ENCODE measurements around the gene MIR17HG. TPM values are rescaled to one million over a fixed set of nuclear protein-coding genes. Genes with fewer than 3 reads are reported as not detected.

MIR17HG gene
- polyA plus RNA-seq, 1 donor from 2014 or later = 0.79 TPM

- no peak overlapping the region for H3K4me2 ChIP-seq (ENCODE audit: low read length)
- H4K20me1 ChIP-seq (ENCODE audit: insufficient read depth) = no peaks in the 10 kb centered on the region
- peaks cover 14% of the 10 kb centered on the region for H3K79me2 ChIP-seq (replicated peaks; ENCODE audit: insufficient read depth, low read length)
- no peaks in the 10 kb centered on the region for H3K27me3 ChIP-seq (ENCODE audit: insufficient read depth, low read depth, low read length)
- no peak overlapping the region for H2AFZ ChIP-seq (ENCODE audit: low read depth, low read length)
- no peaks in the 10 kb centered on the region for H3K9me3 ChIP-seq (ENCODE audit: low read length)
- H3K4me3 ChIP-seq (ENCODE audit: low read length) = no peak overlapping the region
- H3K27ac ChIP-seq (ENCODE audit: low read length) = no peak overlapping the region
- no peak overlapping the region for H3K9ac ChIP-seq (ENCODE audit: low read length)
- H3K9me2 ChIP-seq (ENCODE audit: insufficient read depth, low read length) = no peaks in the 10 kb centered on the region
- TF ChIP-seq RAD21 (conservative IDR thresholded peaks at IDR 0.05) (no peak), SMC3 (conservative IDR thresholded peaks at IDR 0.05; ENCODE audit: poor library complexity) (no peak), TAF1 (IDR thresholded peaks at IDR 0.05; ENCODE audit: low read depth) (no peak), MXI1 (conservative IDR thresholded peaks at IDR 0.05; ENCODE audit: poor library complexity, severe bottlenecking) (no peak), EP300 (conservative IDR thresholded peaks at IDR 0.05; ENCODE audit: poor library complexity, severe bottlenecking) (no peak), CTCF (IDR thresholded peaks at IDR 0.05; ENCODE audit: poor library complexity, severe bottlenecking) (no peak), REST (IDR thresholded peaks at IDR 0.05; ENCODE audit: borderline replicate concordance) (no peak), EZH2 (IDR thresholded peaks at IDR 0.05; ENCODE audit: borderline replicate concordance, insufficient read depth, low read length, poor library complexity, severe bottlenecking) (no peak), POLR2AphosphoS5 (IDR thresholded peaks at IDR 0.05) (no peak)
- H3K36me3 ChIP-seq (ENCODE audit: insufficient read depth, low read length) = peaks cover 5% of the 10 kb centered on the region
- H3F3A ChIP-seq (ENCODE audit: insufficient read depth, low read length, poor library complexity, severe bottlenecking) = no peaks in the 10 kb centered on the region
These were observed 9.6 kb downstream of the MIR17HG start for GRCh38 chr13:91356919-91357612.

- Histone ChIP-seq H3F3A (ENCODE audit: insufficient read depth, low read length, poor library complexity, severe bottlenecking) (no peaks in the 10 kb centered on the region), H4K20me1 (ENCODE audit: insufficient read depth) (no peaks in the 10 kb centered on the region), H3K9me3 (ENCODE audit: low read length) (no peaks in the 10 kb centered on the region), H3K9me2 (ENCODE audit: insufficient read depth, low read length) (no peaks in the 10 kb centered on the region), H3K27ac (ENCODE audit: low read length) (no peak overlapping the region), H3K27me3 (ENCODE audit: insufficient read depth, low read depth, low read length) (no peaks in the 10 kb centered on the region), H2AFZ (ENCODE audit: low read depth, low read length) (no peak overlapping the region), H3K36me3 (ENCODE audit: insufficient read depth, low read length) (no peaks in the 10 kb centered on the region), H3K4me2 (ENCODE audit: low read length) (no peak overlapping the region), H3K79me2 (replicated peaks; ENCODE audit: insufficient read depth, low read length) (peaks cover 7% of the 10 kb centered on the region), H3K4me3 (ENCODE audit: low read length) (no peak overlapping the region), H3K9ac (ENCODE audit: low read length) (no peak overlapping the region)
- TF ChIP-seq CTCF (IDR thresholded peaks at IDR 0.05; ENCODE audit: poor library complexity, severe bottlenecking) (no peak), EP300 (conservative IDR thresholded peaks at IDR 0.05; ENCODE audit: poor library complexity, severe bottlenecking) (no peak)
These were observed 10.3 kb downstream of the MIR17HG start for GRCh38 chr13:91357613-91358386.

Measured in neural cell (in vitro differentiated cells).